Measurements from ENCODE around the gene MAPK7.

The MAPK7 gene

DNA sequence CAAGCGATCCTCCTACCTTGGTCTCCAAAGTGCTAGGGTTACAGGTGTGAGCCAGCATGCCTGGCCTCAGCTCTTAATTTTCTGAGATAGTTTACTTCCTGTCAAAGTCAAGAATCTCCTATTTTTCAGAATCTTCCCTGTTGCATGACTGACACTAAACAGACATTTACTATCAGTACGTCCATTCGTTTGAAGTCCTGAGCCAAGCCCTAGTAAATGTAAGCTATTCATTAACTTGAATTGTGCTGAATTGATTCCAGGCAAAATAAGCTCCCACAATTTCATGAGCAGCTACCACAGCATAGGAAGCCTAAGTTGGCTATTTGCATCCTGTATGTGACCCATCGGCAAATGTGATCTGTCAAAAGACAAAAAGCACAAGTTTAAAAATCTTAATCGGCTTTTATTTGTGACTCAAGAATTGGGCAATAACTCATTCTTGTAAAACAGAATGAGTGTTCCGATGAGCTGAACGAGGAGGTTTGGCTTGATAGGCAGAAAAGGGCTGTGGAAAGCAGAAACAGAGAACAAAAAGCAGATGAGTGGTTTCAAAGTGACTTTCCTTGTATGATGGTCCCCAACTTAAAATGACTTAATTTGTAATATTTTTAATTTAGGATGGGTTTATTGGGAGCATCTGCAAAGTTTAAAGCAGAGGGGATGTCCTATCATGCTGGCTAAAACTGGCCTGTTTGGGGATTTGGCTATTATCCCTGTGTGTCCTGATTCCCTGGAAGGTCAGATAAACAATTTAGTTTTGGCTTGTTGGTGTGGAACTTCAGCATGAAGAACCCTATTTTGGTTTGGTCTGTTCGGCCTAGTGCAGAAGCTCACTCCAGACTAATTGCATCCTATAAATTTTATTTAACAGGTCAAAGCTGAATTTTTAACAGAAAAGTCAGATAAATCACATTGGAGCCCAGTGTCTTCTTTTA, 46.9 kb downstream of the MAPK7 start:
- DNase-seq: no peak

DNA sequence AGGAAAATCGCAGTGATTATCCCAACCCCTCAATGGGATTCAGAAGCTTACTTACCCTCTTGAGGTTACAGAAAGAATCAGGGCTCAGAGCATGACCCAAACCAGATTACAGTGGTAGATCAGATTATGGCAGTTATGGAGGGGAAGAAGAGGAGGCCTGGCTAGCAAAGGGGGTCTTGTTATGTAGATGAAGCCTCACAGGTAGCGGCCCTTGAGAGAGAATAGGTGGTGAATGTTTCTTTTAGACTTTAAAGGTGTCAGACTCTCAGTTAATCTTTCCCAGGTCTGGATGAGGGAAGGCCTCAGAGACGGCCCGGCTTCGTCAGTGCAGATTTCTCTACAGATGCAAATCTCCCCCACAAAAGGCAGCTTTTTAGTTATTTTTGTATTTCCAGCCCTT, 48.3 kb downstream of the MAPK7 start:
- no peak for DNase-seq

DNA sequence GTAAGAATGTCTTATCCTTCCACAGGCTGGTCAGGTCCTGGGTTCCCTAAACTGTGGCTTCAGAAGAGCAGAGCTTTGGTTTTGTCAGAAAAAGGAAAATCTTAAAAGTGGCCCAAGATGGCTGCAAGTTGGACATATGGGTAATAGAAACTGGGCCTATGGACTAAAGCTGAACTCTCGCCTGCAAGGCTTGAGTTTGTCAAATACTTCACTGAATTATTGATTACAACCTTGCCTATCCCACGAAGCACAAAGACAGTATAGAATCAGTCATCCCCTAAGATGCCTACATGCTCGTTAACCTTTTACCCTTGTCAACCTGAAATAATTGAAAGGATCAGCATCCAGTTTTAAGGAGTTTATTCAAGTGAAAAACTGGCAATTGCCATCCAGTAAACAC, 53.4 kb downstream of the MAPK7 start:
- no peak for DNase-seq
